GM12878 (cell line): ENCODE results near the gene CARD9. TPM values are rescaled to one million over a fixed set of nuclear protein-coding genes. Genes with fewer than 3 reads are reported as not detected.

Experiments
- EP300 ChIP-seq, 2 experiments: fragments of 150-350 bp in 1 of 2; IDR thresholded peaks; 2 replicates each; pipeline ENCODE4 v1.6.1; 2011 to 2012; ENCODE audit warnings: low read depth in 2 of 2, low read length in 2 of 2, borderline replicate concordance in 1 of 2, improper control_type of control experiment in 1 of 2, inconsistent platforms in 1 of 2; ENCODE audit not compliant: control insufficient read depth in 1 of 2
- HDAC6 ChIP-seq: fragments of 200-600 bp; sonication (generic); IDR thresholded peaks from one replicate; pipeline ENCODE4 v1.8.0; 2017; ENCODE audit warnings: antibody characterized with exemption; ENCODE audit not compliant: unreplicated experiment
- IRF4 ChIP-seq: IDR thresholded peaks from 2 replicates; pipeline ENCODE4 v1.6.1; 2011; ENCODE audit warnings: low read depth, low read length
- MEF2A ChIP-seq: IDR thresholded peaks from 2 replicates; pipeline ENCODE4 v1.6.1; 2011; ENCODE audit warnings: low read depth, mild to moderate bottlenecking, low read length, moderate library complexity; ENCODE audit not compliant: insufficient read depth
- MEF2B ChIP-seq: fragments of 450-650 bp; IDR thresholded peaks from 2 replicates; pipeline ENCODE4 v1.6.1; 2018; ENCODE audit warnings: mild to moderate bottlenecking, moderate library complexity; ENCODE audit not compliant: partially characterized antibody, poor library complexity, severe bottlenecking
- MTA3 ChIP-seq: IDR thresholded peaks from 2 replicates; pipeline ENCODE4 v1.6.1; 2012; ENCODE audit warnings: low read length, inconsistent platforms, borderline replicate concordance
- NRF1 ChIP-seq: conservative IDR thresholded peaks from 2 replicates; pipeline ENCODE4 v1.6.1; 2011; ENCODE audit warnings: mild to moderate bottlenecking, low read depth, low read length, improper control_type of control experiment
- PAX8 ChIP-seq: fragments of 450-650 bp; IDR thresholded peaks from 2 replicates; pipeline ENCODE4 v1.6.1; 2017; ENCODE audit warnings: mild to moderate bottlenecking, moderate library complexity
- POLR2AphosphoS5 ChIP-seq: IDR thresholded peaks from 2 replicates; pipeline ENCODE4 v1.6.1; 2011; ENCODE audit warnings: mild to moderate bottlenecking, low read length, inconsistent platforms
- SIX5 ChIP-seq: IDR thresholded peaks from 2 replicates; pipeline ENCODE4 v1.6.1; 2011; ENCODE audit warnings: mild to moderate bottlenecking, low read depth, low read length, moderate library complexity; ENCODE audit not compliant: severe bottlenecking
- SMAD5 ChIP-seq: IDR thresholded peaks from 2 replicates; pipeline ENCODE4 v1.6.1; 2016; ENCODE audit warnings: antibody characterized with exemption, low read depth
- SUZ12 ChIP-seq: fragments of 200-600 bp; sonication (generic); IDR thresholded peaks from one replicate; pipeline ENCODE4 v1.6.1; 2018; ENCODE audit warnings: antibody characterized with exemption, mild to moderate bottlenecking; ENCODE audit not compliant: unreplicated experiment
- ZNF217 ChIP-seq: fragments of 450-650 bp; IDR thresholded peaks from 2 replicates; pipeline ENCODE4 v1.6.1; 2017; ENCODE audit warnings: antibody characterized with exemption, mild to moderate bottlenecking
- polyA plus RNA-seq, 11 experiments: library from polyadenylated mRNA; depleted of rRNA in 4 of 11; unstranded in 6 of 11; stranded (reverse) in 5 of 11; fragments of >200 nt; fragmentation: Nextera tagmentation in 4 of 11; fragmentation: Illumina TruSeq in 1 of 11; extraction: Ambion mirVana in 4 of 11; extraction: Trizol in 1 of 11; gene quantifications; 1 replicate in 1 of 11; 2 replicates in 10 of 11; pipeline versions ENCODE4 v1.2.1 to v1.2.3, GENCODE V29; 2011 to 2016; ENCODE audit warnings: inconsistent platforms in 2 of 11, missing spikeins in 2 of 11, low read depth in 1 of 11
- total RNA-seq, 4 experiments: library from RNA; depleted of rRNA in 3 of 4; stranded (reverse); fragments of >200 nt in 3 of 4; fragmentation: Illumina TruSeq in 1 of 4; extraction: Trizol in 1 of 4; gene quantifications; 2 replicates each; pipeline versions ENCODE4 v1.2.1 to v1.2.3, GENCODE V29; 2013 to 2021
- TF ChIP-seq, protein P1 (sequence below): IDR thresholded peaks from 2 replicates; pipeline ENCODE4 v1.6.1; 2011; ENCODE audit warnings: low read depth, mild to moderate bottlenecking, low read length, moderate library complexity, borderline replicate concordance; ENCODE audit errors: extremely low read depth
- TF ChIP-seq, protein P2 (sequence below): fragments of 450-650 bp; IDR thresholded peaks from 2 replicates; pipeline ENCODE4 v1.6.1; 2017; ENCODE audit warnings: mild to moderate bottlenecking, low read depth, inconsistent platforms; ENCODE audit not compliant: poor library complexity, severe bottlenecking

CARD9 gene
- total and polyA plus RNA-seq, 10 of the 15 experiments (the other 5 are each of a cell fraction or from before 2014, with no cell fraction given): 0.11 to 4.9 (median 1.8) TPM; not detected in 1

DNA sequence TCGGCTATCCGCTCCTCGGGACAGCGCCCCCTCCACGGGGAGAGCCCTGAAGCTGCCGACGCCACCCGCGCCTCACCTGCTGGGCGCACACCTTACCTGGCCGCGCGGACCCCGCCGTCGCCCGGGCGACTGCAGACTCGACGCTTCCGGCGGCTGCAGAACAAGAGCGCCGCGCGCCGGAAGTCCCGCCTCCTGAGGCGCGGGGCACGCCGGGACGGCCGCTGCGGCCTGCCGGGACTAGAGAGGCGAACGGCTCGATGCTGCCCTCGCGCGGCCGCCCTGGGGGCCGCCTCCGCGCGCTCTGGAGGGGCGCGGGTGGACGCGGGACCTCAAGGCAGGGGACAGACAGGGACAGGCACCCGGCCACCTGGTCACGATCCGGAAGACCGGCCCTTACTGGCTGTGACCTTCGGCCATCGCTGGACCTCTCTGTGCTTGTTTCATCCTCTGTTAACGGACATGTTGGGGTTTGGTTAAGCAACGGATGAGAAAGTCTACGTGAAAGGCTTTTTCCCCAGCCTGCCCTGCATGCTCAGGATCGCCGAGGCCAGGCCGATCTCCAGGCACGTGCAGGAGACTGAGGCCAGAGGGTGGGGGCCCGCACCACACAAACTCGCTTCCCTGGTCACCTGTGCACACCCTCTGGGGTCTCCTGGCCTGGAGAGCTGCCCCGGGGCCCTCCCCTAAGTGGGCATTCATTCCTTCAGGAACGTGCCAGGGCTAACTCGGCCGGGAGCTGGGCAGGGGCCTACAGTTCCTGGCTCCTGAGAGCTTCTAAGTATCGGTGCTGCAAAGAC is 26.8 kb upstream of the CARD9 start, which contains the start of gene SNAPC4 (continued):
- TF ChIP-seq MEF2A: peak; percentile 36; the same call in 1 of the 2 replicates
- TF ChIP-seq POLR2AphosphoS5: peak; percentile 79
- TF ChIP-seq, protein P1, sequence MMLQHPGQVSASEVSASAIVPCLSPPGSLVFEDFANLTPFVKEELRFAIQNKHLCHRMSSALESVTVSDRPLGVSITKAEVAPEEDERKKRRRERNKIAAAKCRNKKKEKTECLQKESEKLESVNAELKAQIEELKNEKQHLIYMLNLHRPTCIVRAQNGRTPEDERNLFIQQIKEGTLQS: peak; percentile 52; the same call in 1 of the 2 replicates
- no peak for TF ChIP-seq NRF1
- TF ChIP-seq MTA3: no peak
- TF ChIP-seq, protein P2, sequence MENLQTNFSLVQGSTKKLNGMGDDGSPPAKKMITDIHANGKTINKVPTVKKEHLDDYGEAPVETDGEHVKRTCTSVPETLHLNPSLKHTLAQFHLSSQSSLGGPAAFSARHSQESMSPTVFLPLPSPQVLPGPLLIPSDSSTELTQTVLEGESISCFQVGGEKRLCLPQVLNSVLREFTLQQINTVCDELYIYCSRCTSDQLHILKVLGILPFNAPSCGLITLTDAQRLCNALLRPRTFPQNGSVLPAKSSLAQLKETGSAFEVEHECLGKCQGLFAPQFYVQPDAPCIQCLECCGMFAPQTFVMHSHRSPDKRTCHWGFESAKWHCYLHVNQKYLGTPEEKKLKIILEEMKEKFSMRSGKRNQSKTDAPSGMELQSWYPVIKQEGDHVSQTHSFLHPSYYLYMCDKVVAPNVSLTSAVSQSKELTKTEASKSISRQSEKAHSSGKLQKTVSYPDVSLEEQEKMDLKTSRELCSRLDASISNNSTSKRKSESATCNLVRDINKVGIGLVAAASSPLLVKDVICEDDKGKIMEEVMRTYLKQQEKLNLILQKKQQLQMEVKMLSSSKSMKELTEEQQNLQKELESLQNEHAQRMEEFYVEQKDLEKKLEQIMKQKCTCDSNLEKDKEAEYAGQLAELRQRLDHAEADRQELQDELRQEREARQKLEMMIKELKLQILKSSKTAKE: no peak
- TF ChIP-seq ZNF217: 0 out of 2 replicates have a peak, but pooled peaks have one; percentile 62
- no peak for TF ChIP-seq PAX8
- no peak for TF ChIP-seq EP300 (IDR thresholded peaks at IDR 0.05; ENCODE audit: borderline replicate concordance in 1 of 2, control insufficient read depth in 1 of 2, low read depth in 2 of 2, low read length in 2 of 2)
- TF ChIP-seq MEF2B: no peak
- TF ChIP-seq HDAC6: no peak
- TF ChIP-seq SMAD5: peak; percentile 15
- no peak for TF ChIP-seq IRF4
- TF ChIP-seq SUZ12: no peak
- TF ChIP-seq SIX5: peak; percentile 58
- TF ChIP-seq, all 136 proteins: peak for 51
